GM06990 (cell line): Measurements from ENCODE around the gene ADH1C.

ENCODE experiments used
- DNase-seq: peaks from one replicate; pipeline ENCODE4 v3.0.0-alpha.2; 2011; ENCODE audit not compliant: insufficient read length; ENCODE audit errors: extremely low read depth
- H3K27me3 ChIP-seq: replicated peaks from 2 replicates; pipeline ENCODE4 v1.6.0; 2011; ENCODE audit warnings: low read length; ENCODE audit not compliant: control insufficient read depth, insufficient read depth
- H3K36me3 ChIP-seq: 2 replicates; pipeline ENCODE4 v1.5.1; 2011; ENCODE audit warnings: low read length; ENCODE audit not compliant: control insufficient read depth, insufficient read depth
- H3K4me3 ChIP-seq: replicated peaks from 2 replicates; pipeline ENCODE4 v1.5.1; 2011; ENCODE audit warnings: low read depth, mild to moderate bottlenecking, control low read depth, low read length
- TF ChIP-seq, protein P1 (sequence below): IDR thresholded peaks from 2 replicates; pipeline ENCODE4 v1.5.1; 2011; ENCODE audit warnings: low read length, control low read depth, mild to moderate bottlenecking, inconsistent platforms; ENCODE audit not compliant: insufficient read depth, poor library complexity, severe bottlenecking

ADH1C gene

DNA sequence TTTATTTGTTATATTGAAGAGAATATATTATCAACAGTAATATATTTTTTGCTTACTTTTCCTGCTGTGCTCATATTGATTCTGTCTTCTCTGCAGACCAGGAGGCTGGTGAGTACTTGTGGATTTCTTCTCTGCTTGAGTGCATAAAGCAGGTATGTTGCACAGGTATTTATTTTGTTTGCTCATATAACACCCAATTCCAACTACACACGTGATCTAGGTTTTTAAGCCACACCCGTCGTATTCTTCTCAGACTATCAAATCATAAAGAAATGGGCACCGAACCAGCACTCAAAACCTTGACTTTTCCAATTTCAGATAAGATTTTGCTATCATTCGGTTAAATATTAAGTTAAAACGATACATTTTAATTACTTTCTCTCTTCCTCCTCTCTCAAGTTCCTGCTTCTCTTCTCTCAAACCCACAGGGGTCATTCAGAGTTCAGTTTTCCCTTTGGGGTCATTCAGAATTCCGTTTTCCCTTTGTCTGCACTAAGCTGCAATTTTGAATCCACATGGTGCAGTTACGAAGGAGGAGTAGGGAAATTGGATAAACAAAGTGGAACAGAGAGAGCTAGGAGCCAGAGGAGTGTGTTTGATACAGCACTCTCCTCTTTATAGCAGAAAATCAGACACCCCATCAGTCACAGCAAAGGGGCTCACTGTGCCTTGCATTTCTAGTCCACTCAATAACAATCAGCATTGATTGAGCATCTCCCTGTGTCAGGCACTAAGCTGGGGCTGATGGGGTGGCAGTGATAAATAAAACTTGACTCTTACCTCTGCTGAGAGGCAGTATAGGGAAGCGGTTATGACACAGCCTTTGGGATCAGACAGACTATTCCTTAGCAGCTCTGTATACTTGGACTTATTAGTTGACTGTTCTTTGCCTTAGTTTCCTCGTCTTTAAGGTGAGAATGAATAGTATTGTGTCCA, at the start of gene ADH1C:
TSS of gene ADH1C (minus strand) at position 145 of the 936 bp plus-strand sequence. CDS start at position 74, 71 bp downstream.
- no peak for DNase-seq
- H3K4me3 ChIP-seq = no peak within 1 kb of the TSS
- H3K27me3 ChIP-seq = no peaks in the 10 kb centered on the region
- H3K36me3 ChIP-seq = no peaks in the 10 kb centered on the region
- TF ChIP-seq, protein P1, sequence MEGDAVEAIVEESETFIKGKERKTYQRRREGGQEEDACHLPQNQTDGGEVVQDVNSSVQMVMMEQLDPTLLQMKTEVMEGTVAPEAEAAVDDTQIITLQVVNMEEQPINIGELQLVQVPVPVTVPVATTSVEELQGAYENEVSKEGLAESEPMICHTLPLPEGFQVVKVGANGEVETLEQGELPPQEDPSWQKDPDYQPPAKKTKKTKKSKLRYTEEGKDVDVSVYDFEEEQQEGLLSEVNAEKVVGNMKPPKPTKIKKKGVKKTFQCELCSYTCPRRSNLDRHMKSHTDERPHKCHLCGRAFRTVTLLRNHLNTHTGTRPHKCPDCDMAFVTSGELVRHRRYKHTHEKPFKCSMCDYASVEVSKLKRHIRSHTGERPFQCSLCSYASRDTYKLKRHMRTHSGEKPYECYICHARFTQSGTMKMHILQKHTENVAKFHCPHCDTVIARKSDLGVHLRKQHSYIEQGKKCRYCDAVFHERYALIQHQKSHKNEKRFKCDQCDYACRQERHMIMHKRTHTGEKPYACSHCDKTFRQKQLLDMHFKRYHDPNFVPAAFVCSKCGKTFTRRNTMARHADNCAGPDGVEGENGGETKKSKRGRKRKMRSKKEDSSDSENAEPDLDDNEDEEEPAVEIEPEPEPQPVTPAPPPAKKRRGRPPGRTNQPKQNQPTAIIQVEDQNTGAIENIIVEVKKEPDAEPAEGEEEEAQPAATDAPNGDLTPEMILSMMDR = no peak

DNA sequence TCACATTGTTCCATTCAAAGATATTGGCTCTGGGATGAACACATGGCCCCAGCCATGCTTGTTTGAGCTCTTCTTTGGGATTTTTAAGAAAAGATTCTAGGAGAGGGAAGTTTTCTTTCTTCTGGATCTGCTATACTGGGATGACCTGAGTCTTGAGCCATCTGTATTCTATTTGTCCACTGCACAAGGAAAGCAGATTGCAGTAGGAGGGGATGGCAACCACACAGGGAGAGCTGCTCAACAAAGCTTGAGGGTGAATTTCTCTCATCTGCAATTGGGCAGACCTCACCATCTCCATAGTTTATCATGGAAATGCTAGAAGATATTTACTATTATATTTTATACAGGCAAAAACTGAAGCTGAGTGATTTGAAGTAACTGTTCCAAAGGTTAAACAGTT, 48.3 kb upstream of the ADH1C start:
- no peaks in the 10 kb centered on the region for H3K27me3 ChIP-seq
- no peaks in the 10 kb centered on the region for H3K36me3 ChIP-seq
- DNase-seq = no peak
- TF ChIP-seq, protein P1 = no peak
- H3K4me3 ChIP-seq = no peak overlapping the region

DNA sequence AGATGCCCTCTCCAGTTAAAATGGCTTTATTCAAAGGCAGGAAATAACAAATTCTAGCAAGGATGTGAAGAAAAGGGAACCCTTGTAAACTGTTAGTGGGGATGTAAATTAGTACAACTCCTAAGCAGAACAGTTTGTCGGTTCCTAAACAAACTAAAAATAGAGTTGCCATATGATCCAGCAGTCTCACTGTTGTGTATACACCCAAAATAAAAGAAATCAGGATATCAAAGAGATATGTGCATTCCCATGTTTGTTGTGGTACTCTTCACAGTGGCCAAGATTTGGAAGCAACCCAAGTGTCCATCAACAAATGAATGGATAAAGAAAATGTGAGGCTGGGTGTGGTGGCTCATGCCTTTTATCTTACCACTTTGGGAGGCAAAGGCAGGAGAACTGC, 46.5 kb upstream of the ADH1C start:
- Histone ChIP-seq H3K36me3 (no peaks in the 10 kb centered on the region), H3K4me3 (no peak overlapping the region), H3K27me3 (no peaks in the 10 kb centered on the region)
- DNase-seq = no peak
- TF ChIP-seq, protein P1 = no peak

DNA sequence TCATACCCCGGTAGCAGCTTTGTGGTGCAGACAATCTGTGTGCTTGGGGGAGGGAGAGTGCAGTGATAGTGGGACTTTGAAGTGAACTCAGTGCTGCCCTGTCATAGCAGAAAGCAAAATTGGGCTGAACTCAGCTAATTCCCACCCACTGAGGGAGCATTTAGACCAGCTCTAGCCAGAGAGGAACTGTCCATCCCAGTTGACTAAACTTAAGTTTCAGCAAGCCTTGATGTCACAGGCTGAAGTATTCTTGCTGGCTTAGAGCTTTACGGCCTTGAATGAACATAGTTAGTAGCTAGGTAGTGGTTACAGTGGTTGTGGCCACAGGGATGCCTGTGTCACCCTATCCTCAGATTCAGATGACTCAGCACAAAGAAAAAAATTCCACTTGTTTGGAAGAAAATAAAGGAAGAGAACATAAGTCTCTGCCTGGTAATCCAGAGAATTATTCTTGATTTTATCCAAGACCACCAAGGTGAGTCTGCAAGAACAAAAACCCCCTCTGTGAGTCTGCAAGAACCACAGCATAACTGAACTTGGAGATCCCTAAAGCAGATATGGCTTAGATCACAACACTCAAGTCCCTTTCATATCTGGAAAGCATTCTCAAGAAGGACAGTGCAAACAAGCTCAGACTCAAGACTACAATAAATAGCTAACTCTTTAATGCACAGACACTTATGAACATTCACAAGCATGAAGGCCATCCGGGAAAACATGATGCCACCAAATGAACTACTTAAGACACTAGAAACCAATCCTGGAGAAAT, 43.2 kb upstream of the ADH1C start:
- H3K36me3 ChIP-seq = no peaks in the 10 kb centered on the region
- H3K4me3 ChIP-seq = no peak overlapping the region
- TF ChIP-seq, protein P1 = no peak
- no peak for DNase-seq
- no peaks in the 10 kb centered on the region for H3K27me3 ChIP-seq

DNA sequence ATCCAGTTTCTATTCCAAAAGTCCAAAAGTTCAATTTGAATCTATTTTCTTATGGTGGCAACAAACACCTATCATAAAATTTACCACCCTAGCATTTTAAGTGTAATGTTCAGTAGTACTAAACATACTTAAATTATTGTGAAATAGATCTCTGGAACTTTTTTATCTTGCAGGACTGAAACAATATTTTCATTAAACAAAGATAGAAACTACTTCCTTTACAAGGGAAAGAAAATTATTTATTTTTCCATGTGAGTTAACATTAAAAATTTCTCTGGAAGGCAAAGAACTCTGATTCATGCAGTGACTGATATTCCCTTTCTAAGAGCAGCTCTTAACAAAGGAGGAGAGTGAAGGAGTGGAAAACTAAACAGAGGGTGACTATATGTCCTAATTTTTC, 42.4 kb upstream of the ADH1C start:
- Histone ChIP-seq H3K36me3 (no peaks in the 10 kb centered on the region), H3K27me3 (no peaks in the 10 kb centered on the region), H3K4me3 (no peak overlapping the region)
- no peak for DNase-seq
- TF ChIP-seq, protein P1 = no peak
